Testis (tissue), 3 donors: Measurements from ENCODE around the gene TTC22. TPM values are rescaled to one million over a fixed set of nuclear protein-coding genes. Genes with fewer than 3 reads are reported as not detected.

Experiments
- DNase-seq: peaks from one replicate; pipeline ENCODE4 v3.0.0-alpha.2; 2019
- H3K27ac ChIP-seq, 2 donors: fragments of 200-600 bp; sonication (generic); one replicate each; pipeline ENCODE4 v1.5.1; 2019
- H3K27me3 ChIP-seq: fragments of 200-600 bp; sonication (generic); one replicate; pipeline ENCODE4 v1.5.1; 2019
- H3K36me3 ChIP-seq: fragments of 200-600 bp; sonication (generic); one replicate; pipeline ENCODE4 v1.5.1; 2017; ENCODE audit warnings: low read depth; ENCODE audit errors: missing control alignments
- H3K4me1 ChIP-seq: fragments of 200-600 bp; sonication (generic); one replicate; pipeline ENCODE4 v1.5.1; 2019
- H3K4me3 ChIP-seq, 2 donors: fragments of 200-600 bp; sonication (generic); one replicate each; pipeline ENCODE4 v1.5.1; 2017 to 2019
- H3K9me3 ChIP-seq: fragments of 200-600 bp; sonication (generic); one replicate; pipeline ENCODE4 v1.5.1; 2017
- CTCF ChIP-seq, 3 experiments: fragments of 450-650 bp in 2 of 3; fragments of 200-600 bp in 1 of 3; sonication (generic) in 1 of 3; IDR thresholded peaks; one replicate each; pipeline ENCODE4 v1.5.1; 2016 to 2019; ENCODE audit warnings: antibody characterized with exemption in 3 of 3, mild to moderate bottlenecking in 2 of 3, moderate library complexity in 1 of 3
- POLR2A ChIP-seq: fragments of 450-650 bp; IDR thresholded peaks from one replicate; pipeline ENCODE4 v1.6.1; 2017; ENCODE audit warnings: antibody characterized with exemption, mild to moderate bottlenecking, moderate library complexity
- WGBS, 2 donors: methylation state at CpG; one replicate each; pipeline ENCODE4 v1.1.5; 2018; 5-methylcytosine and 5-hydroxymethylcytosine counted together
- intact Hi-C: fragments of 100-400 bp; cut with DNase I; formaldehyde crosslinking; loops from one replicate; pipeline ENCODE4 v1.15.1; 2023; ENCODE audit warnings: low total_unique reads
- polyA plus RNA-seq: library from polyadenylated mRNA; stranded (reverse); fragments of 350-450 nt; fragmentation: Illumina TruSeq; extraction: RNeasy Lipid Tissue Mini Kit (QIAGEN cat#74804); gene quantifications from one replicate; pipeline ENCODE4 v1.2.3, GENCODE V29; 2014; ENCODE audit warnings: low read depth, low replicate concordance; ENCODE audit not compliant: insufficient read depth
- total RNA-seq, 2 donors: library from RNA; depleted of rRNA; stranded (reverse); fragments of >200 nt; gene quantifications; one replicate each; pipeline ENCODE4 v1.2.3, GENCODE V29; 2016

Gene TTC22
- total and polyA plus RNA-seq, 3 donors from 2014 or later = 0.94 to 2.4 (median 1.7) TPM

- intact Hi-C loops = no loop called here
- WGBS, 2 donors = 90 to 96% methylated on average over 2 of the region's 2 CpGs
- no peak for DNase-seq
- TF ChIP-seq POLR2A = no peak
- TF ChIP-seq CTCF (IDR thresholded peaks at IDR 0.05) = no peak
- no peaks in the 10 kb centered on the region for H3K9me3 ChIP-seq
- no peaks in the 10 kb centered on the region for H3K36me3 ChIP-seq
- H3K27ac ChIP-seq = no peak overlapping the region
- no peaks in the 10 kb centered on the region for H3K27me3 ChIP-seq
- H3K4me1 ChIP-seq = no peaks in the 10 kb centered on the region
- H3K4me3 ChIP-seq = no peak overlapping the region
Observed at GRCh38 chr1:54796902-54797301, 4.2 kb downstream of the TTC22 start.

- Histone ChIP-seq H3K27me3 (no peaks in the 10 kb centered on the region), H3K4me1 (no peaks in the 10 kb centered on the region), H3K9me3 (no peaks in the 10 kb centered on the region), H3K36me3 (no peaks in the 10 kb centered on the region), H3K4me3 (no peak overlapping the region), H3K27ac (no peak overlapping the region)
- no peak for TF ChIP-seq CTCF (IDR thresholded peaks at IDR 0.05)
- TF ChIP-seq POLR2A = no peak
- 89 to 91% methylated on average over 17 to 18 of the region's 18 CpGs for WGBS, 2 donors
- DNase-seq = no peak
- intact Hi-C loops = no loop called here
Observed at GRCh38 chr1:54795841-54796468, 5.2 kb downstream of the TTC22 start.

GRCh38 chr1:54795356-54795665, 5.8 kb downstream of the TTC22 start:
- H3K4me1 ChIP-seq = no peaks in the 10 kb centered on the region
- H3K36me3 ChIP-seq = no peaks in the 10 kb centered on the region
- intact Hi-C loops = no loop called here
- WGBS, 2 donors = 73 to 79% methylated on average over 4 of the region's 4 CpGs
- no peaks in the 10 kb centered on the region for H3K9me3 ChIP-seq
- no peak for DNase-seq
- H3K4me3 ChIP-seq = no peak overlapping the region
- TF ChIP-seq POLR2A (no peak), CTCF (IDR thresholded peaks at IDR 0.05) (no peak)
- H3K27ac ChIP-seq = no peak overlapping the region
- no peaks in the 10 kb centered on the region for H3K27me3 ChIP-seq

GRCh38 chr1:54794451-54795355, 6.4 kb downstream of the TTC22 start:
- H3K36me3 ChIP-seq = no peaks in the 10 kb centered on the region
- no peak overlapping the region for H3K27ac ChIP-seq
- TF ChIP-seq CTCF (IDR thresholded peaks at IDR 0.05) (no peak), POLR2A (no peak)
- H3K4me3 ChIP-seq = no peak overlapping the region
- intact Hi-C loops = no loop called here
- H3K9me3 ChIP-seq = no peaks in the 10 kb centered on the region
- H3K4me1 ChIP-seq = no peaks in the 10 kb centered on the region
- H3K27me3 ChIP-seq = no peaks in the 10 kb centered on the region
- WGBS, 2 donors = 84 to 87% methylated on average over 4 of the region's 4 CpGs
- DNase-seq = no peak
